Kidney epithelial cell (primary cell): ENCODE measurements around the gene CNOT6. TPM values are rescaled to one million over a fixed set of nuclear protein-coding genes. Genes with fewer than 3 reads are reported as not detected.

Experiments
- DNase-seq: peaks from one replicate; pipeline ENCODE4 v3.0.0-alpha.2; 2010; ENCODE audit warnings: low read depth
- H3K27me3 ChIP-seq: 2 replicates; pipeline ENCODE4 v1.6.0; 2011; ENCODE audit warnings: low read length; ENCODE audit not compliant: control insufficient read depth, insufficient read depth
- H3K36me3 ChIP-seq: 2 replicates; pipeline ENCODE4 v1.5.1; 2011; ENCODE audit warnings: low read length; ENCODE audit not compliant: control insufficient read depth, insufficient read depth
- H3K4me3 ChIP-seq: 2 replicates; pipeline ENCODE4 v1.5.1; 2011; ENCODE audit warnings: low read depth, mild to moderate bottlenecking, control low read depth, low read length
- CTCF ChIP-seq: IDR thresholded peaks from 2 replicates; pipeline ENCODE4 v1.5.1; 2011; ENCODE audit warnings: mild to moderate bottlenecking, moderate library complexity, low read length, control low read depth, inconsistent platforms; ENCODE audit not compliant: insufficient read depth, poor library complexity, severe bottlenecking
- total RNA-seq: library from RNA; depleted of rRNA; stranded (reverse); fragments of >200 nt; gene quantifications from 2 replicates; pipeline ENCODE4 v1.2.3, GENCODE V29; 2015

The CNOT6 gene
- total RNA-seq, 1 donor from 2014 or later = 31.1 TPM

DNA sequence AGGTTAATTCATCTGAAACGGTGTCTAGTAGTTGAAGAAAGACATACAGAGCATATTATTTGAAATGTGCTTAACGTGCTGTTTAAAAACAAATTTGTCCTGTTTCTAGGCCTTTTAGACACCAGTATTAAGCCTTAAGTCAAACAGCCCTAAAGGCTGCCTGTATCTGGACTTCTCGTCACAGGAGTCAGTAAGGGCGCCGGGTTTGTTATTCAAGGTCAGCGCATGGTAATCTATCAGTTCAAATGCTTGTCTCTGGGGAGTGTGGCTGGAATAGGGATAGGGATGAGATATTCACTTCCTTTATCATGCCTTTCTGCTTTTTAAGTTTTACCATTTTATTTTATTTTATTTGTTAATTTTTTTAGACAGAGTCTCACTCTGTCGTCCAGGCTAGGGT is 9.4 kb upstream of the CNOT6 start:
- DNase-seq = no peak
- H3K36me3 ChIP-seq = no peaks in the 10 kb centered on the region
- no peak overlapping the region for H3K4me3 ChIP-seq
- no peak for TF ChIP-seq CTCF
- no peaks in the 10 kb centered on the region for H3K27me3 ChIP-seq

DNA sequence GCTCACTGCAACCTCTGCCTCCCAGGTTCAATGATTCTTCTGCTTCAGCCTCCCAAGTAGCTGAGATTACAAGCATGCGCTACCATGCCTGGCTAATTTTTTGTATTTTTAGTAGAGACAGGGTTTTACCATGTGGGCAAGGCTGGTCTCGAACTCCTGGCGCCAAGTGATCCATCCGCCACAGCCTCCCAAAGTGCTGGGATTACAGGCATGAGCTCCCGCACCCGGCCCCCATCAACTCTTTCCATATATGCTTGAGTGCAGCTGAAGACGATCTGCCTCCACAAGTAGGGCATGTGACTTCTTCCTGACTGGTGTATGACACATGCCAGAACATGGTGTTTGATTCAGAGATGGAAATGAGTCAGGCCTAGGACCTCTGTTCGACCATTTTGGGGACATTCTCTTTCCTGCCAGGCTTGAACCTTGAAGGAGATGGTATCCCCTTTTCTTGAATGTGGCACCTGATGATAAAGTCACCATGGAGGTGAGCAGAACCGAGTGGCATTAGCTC is 7.5 kb upstream of the CNOT6 start:
- TF ChIP-seq CTCF = no peak
- no peak for DNase-seq
- no peaks in the 10 kb centered on the region for H3K36me3 ChIP-seq
- no peak overlapping the region for H3K4me3 ChIP-seq
- H3K27me3 ChIP-seq = no peaks in the 10 kb centered on the region

- H3K27me3 ChIP-seq = no peaks in the 10 kb centered on the region
- no peaks in the 10 kb centered on the region for H3K36me3 ChIP-seq
- H3K4me3 ChIP-seq = no peak overlapping the region
- no peak for TF ChIP-seq CTCF
- DNase-seq = no peak
Measured at GRCh38 chr5:180487556-180487955, 6.6 kb upstream of the CNOT6 start.

GRCh38 chr5:180491496-180491895 is 2.7 kb upstream of the CNOT6 start:
- no peak overlapping the region for H3K4me3 ChIP-seq
- DNase-seq = no peak
- no peaks in the 10 kb centered on the region for H3K27me3 ChIP-seq
- H3K36me3 ChIP-seq = no peaks in the 10 kb centered on the region
- no peak for TF ChIP-seq CTCF

DNA sequence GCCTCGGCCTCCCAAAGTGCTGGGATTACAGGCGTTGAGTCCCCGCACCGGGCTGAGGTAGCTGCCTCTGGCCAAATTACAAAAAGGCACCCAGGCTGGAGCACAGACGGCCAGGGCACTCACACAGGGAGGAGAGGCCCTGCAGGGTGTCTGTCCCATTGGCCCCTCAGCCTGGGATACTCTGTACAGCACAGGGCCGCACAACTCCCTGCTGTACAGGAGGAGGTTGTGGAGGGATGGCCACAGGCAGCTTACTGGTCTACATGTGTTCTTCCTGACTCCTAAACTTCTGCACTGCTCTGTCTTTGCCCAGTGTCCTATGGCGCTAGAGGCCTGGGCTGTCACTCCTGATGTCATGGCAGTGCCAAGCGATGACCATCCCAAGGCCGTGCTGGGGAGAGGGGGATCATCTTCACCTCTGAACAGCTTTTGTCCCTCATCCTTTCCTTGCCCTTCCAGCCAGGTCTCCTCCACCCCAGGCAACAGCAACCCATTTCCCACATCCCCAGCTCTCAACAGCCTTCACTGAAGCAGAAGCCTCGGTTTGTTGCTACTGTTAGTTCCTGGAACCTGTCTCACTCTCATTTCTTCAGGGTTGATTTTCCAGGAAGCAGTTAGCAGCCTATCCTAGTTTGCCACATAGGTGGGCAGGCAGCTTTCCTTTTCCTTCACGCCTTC is 1.8 kb upstream of the CNOT6 start:
- Histone ChIP-seq H3K27me3 (no peaks in the 10 kb centered on the region), H3K4me3 (no peak overlapping the region), H3K36me3 (no peaks in the 10 kb centered on the region)
- no peak for DNase-seq
- TF ChIP-seq CTCF = no peak
